RKO (cell line): ENCODE results near the gene TRDN.
A peak's percentile ranks its signal among the peaks of the same experiment; 100 is the strongest.
"Not testable (repeated sequence)": the region's sequence is repeated elsewhere in the genome, so short reads cannot be mapped to it uniquely, and the experiment has no call there.

Experiments
- DNase-seq: peaks from one replicate; pipeline ENCODE4 v3.0.0-alpha.2; 2016; ENCODE audit warnings: low spot score

The TRDN gene

GRCh38 chr6:123288649-123289048, 348.1 kb downstream of the TRDN start:
- no peak for DNase-seq

- DNase-seq: no peak
These were observed 360.2 kb downstream of the TRDN start for GRCh38 chr6:123276546-123276980.

GRCh38 chr6:123263981-123264380, 372.8 kb downstream of the TRDN start:
- DNase-seq: no peak

DNA sequence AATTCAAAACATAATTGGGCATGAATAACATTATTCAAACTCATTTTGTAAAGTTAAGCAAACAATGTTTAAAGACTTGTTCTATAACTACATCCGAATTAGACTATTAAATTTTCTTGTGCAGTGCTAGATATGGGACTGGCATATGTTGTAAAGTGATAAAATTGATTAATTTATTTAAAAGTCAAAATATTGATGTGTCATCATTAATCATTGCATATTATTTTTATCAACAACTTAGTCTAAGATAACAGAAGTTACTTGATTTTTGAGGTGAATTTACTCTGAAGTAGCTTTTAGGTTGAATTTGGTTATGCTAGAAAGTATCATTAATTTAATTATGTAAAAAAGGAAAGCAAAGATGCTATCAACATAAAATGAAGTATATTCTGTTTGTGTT, 396.1 kb downstream of the TRDN start:
- DNase-seq: no peak

DNA sequence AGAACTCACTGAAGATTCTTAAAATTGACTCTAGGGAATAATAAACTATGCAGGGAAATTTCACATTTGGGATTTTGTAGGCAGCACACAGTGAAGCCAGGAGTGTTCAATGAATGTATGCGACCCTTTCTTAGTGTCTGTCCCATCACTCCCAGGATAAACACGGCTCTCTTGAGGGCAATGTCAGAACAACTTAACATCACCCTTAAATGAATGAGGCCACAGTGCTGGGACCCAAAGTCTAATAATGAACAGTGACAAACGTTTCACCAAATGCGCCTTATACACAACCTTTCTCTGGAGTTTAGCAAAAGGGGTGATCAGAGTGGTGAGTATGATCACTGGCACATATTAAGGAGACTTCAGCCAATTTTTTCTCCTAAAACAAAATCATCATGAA, 403.4 kb downstream of the TRDN start:
- no peak for DNase-seq

DNA sequence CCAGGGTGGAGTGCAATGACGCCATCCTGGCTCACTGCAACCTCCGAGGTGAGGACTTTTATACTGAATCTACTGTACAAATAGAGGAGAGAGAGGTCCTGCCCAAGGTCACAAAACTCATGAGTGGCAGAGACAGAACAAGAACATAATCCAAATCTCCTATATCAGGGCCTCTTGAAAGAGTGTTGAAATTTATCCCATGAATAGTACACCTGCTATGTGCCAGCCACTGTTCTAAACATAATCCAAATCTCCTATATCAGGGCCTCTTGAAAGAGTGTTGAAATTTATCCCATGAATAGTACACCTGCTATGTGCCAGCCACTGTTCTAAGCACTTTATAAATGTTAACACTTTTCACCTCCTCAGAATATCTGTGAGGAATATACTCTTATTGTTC, 409.0 kb downstream of the TRDN start:
- not testable (repeated sequence) for DNase-seq

DNA sequence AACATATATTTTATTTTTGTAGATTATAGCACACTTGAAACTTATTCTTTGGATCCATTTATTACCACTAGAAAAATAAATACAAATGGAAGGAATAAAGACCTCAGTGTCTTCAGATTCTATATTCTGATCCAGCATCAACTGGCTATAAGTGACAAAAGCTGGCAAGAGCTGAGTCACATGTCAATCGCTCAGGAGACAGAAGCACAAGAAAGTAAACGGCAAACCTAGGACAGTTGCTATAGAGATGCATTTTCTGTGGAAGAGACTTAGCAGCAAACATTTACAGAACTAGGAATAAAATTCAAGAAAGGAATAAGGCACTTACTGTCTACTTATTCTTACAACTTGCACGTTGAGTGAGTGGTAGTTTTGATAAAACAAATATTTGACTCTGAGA, 410.4 kb downstream of the TRDN start:
- DNase-seq: no peak

- DNase-seq: no peak
These were observed 412.7 kb downstream of the TRDN start for GRCh38 chr6:123224077-123224476.

DNA sequence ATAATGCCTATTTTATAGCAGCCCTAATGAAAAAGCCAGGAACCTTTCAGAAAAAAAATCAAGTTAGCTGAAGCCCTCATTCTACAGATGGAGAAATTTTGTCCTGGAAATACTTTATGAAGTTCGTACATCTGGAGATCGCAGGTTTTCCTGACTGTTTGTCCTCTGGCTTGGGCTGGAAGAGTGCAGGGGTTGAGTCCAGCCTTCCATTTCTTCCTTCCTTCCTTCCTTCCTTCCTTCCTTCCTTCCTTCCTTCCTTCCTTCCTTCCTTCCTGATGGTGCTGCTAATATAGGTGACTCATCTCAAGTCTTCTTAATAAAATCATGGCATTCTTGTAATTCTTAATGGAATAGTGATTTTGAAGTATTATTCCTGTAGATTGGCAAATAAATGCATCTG, 413.3 kb downstream of the TRDN start:
- no peak for DNase-seq

DNA sequence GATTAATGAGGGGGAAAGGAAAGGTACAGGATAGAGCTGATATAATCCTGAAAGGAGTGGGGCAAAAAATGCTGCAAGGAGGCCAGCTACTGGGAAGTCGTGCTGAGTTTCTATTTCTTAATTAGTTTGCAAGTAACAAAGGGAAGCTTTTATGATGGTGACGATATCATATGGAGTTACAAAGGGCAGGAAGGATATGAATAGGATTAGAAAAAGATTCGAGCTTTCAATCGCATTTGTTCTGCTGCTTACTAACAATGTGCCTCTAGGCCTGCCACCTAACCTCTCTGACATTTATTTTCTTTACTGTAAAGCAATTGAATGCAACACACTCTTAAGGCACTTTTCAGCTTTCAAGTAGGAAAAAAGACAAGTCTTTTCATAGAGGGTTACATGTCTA, 421.5 kb downstream of the TRDN start:
- no peak for DNase-seq

GRCh38 chr6:123214433-123214832, 422.3 kb downstream of the TRDN start:
- DNase-seq: no peak

DNA sequence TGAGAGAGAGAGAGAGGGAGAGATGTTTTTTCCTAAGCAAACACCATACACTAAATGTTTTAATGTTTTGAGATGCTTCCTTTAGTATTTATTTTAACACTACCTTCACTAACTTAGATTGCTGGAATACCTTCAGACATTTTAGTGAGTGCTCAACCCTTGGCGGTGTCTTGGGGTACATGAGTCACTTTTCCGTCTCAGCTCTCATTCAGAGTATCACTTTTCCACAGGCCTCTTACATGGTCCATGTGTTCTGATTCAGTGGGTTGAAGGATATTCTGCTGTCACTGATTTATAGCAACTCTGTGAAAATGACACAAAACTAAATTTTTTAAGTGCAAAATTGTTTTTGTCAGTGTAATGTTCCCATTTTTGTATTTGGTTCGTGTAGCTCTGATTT, 422.8 kb downstream of the TRDN start:
- DNase-seq: no peak

DNA sequence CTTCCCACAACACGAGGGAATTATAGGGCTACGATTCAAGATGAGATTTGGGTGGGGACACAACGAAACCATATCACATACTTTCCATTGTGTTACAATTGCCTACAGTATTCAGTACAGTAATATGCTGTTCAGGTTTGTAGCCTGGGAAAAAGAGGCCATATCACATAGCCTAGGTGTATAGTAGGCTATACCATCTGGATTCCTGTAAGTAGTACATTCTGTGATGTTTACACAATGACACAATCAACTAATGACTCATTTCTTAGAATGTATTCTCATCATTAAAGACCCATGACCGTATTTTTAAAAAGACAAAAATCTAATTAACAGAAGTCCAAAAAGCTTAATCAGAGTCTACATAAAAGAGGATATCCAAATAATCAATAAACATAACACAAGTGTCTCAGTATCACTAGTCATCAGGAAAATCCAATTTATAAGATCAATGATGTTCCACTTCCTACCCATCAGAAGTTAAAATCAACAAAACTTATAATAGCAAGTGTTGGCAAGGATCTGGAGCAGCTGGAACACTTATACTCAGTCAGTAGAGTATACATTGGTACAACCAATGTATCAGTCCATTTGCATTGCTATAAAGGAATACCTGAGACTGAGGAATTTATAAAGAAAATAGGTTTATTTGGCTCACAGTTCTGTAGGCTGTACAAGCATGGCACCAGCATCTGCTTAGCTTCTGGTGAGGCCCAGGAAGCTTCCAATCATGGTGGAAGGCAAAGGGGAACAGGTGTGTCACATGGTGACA, 424.8 kb downstream of the TRDN start:
- peak; percentile 4 for DNase-seq

GRCh38 chr6:123210645-123211044, 426.1 kb downstream of the TRDN start:
- no peak for DNase-seq

DNA sequence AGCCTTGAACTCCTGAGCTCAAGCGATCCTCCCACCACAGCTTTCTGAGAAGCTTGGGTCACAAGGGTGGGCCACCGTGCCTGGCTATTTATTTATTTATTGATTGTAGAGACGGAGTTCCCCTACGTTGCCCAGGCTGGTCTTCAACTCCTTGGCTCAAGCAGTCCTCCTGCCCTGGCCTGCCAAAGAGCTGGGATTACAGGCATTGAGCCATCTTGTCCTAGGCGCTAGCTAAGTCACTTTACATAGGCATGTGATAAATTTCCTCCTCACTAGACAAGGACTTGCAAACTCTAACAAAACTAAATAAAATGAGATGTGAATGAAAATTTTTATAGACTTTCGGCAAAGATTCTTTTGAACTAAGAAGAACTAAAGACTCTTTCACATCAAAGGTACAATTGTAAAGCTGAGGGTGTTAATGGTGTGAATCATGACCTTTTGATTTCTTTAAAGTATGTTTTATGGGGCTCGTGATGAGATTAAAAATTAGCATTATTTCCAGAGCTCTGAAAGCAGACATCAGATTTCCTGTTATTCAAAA, 428.7 kb downstream of the TRDN start:
- no peak for DNase-seq

GRCh38 chr6:123203928-123204327, 432.8 kb downstream of the TRDN start:
- no peak for DNase-seq

DNA sequence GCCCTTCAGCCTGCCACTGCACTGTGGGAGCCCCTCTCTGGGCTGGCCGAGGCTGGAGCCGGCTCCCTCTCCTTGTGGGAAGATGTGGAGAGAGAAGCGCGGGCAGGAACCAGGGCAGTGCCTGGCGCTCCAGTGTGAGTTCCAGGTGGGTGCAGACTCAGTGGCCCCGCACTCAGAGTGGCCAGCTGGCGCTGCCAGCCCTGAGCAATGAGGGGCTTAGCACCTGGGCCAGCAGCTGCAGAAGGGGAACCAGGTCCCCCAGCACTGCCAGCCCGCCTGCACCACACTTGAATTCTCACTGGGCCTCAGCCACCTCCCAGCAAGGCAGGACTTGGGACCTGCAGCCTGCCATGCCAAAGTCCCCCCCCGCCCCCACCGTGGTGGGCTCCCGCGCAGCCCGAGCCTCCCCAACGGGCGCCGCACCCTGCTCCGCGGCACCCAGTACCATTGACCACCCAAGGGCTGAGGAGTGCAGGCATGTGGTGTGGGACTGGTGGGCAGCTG, 434.8 kb downstream of the TRDN start:
- DNase-seq: no peak

DNA sequence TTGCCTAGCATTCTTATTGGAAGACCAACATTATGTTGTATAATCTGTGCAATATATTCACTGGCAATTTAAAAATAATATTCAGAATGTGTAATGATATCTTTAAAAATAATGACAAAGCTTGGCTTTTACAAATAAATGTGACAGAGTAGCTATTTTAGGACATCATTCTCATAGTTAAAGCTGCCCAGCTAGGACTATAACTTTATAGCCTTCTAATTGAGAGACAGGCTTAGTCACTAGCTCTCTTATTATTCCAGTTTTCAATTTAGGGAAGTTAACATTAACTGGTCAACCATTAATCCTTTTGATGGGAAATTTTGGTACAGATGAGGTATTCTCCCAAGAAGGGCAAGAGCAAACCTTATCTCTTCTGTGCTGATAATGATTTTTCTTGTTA, 443.5 kb downstream of the TRDN start:
- no peak for DNase-seq

GRCh38 chr6:123189816-123190215, 446.9 kb downstream of the TRDN start:
- no peak for DNase-seq

- DNase-seq: no peak
These were observed 453.8 kb downstream of the TRDN start for GRCh38 chr6:123182998-123183397.

GRCh38 chr6:123176706-123177105, 460.0 kb downstream of the TRDN start:
- no peak for DNase-seq

- no peak for DNase-seq
These were observed 465.2 kb downstream of the TRDN start for GRCh38 chr6:123171341-123172115.

DNA sequence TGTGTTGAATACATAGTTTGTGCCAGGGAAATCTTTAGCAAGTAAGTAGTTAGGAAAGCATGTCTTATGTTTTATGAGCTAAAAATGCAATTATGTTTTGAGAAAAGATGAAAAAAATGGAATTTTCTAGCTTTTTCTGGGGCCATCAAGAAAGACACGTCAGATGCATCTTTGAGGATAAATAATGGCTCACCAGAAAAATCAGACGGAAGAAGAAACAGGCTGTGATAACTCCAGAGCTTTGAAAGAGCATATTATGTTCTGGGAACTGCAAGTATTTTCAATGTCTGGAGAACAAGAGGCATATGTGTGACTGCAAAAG, 467.0 kb downstream of the TRDN start:
- DNase-seq: no peak
